Right lobe of liver (tissue), 6 donors: ENCODE data around the gene NCKAP5L. TPM values are rescaled to one million over a fixed set of nuclear protein-coding genes. Genes with fewer than 3 reads are reported as not detected.
A peak's percentile ranks its signal among the peaks of the same experiment; 100 is the strongest.

Experiments
- ATAC-seq, 4 donors: fragments of 200-7000 bp; cut with Tn5 transposase; one replicate each; pipeline ENCODE4 v1.9.1; 2020; ENCODE audit warnings: mild to moderate bottlenecking in 4 of 4, moderate library complexity in 4 of 4
- DNase-seq, 3 donors: peaks; one replicate each; pipeline ENCODE4 v3.0.0-alpha.2; 2020
- H3K27ac ChIP-seq, 3 donors: fragments of 200-600 bp; one replicate each; pipeline ENCODE4 v1.8.0; 2022
- H3K27me3 ChIP-seq, 2 donors: fragments of 200-600 bp; one replicate each; pipeline ENCODE4 v1.8.0; 2022
- H3K36me3 ChIP-seq, 4 donors: fragments of 200-600 bp; sonication (generic) in 1 of 4; one replicate each; pipeline versions ENCODE4 v1.5.1 to v1.8.0; 2017 to 2022; ENCODE audit warnings: control low read depth in 1 of 4
- H3K4me1 ChIP-seq, 4 donors: fragments of 200-600 bp; sonication (generic) in 1 of 4; one replicate each; pipeline versions ENCODE4 v1.5.1 to v1.8.0; 2017 to 2022; ENCODE audit warnings: control low read depth in 1 of 4
- H3K4me3 ChIP-seq, 3 donors: fragments of 200-600 bp; one replicate each; pipeline ENCODE4 v1.8.0; 2022
- H3K9me3 ChIP-seq, 4 donors: fragments of 200-600 bp; sonication (generic) in 1 of 4; one replicate each; pipeline versions ENCODE4 v1.5.1 to v1.8.0; 2017 to 2022; ENCODE audit warnings: control low read depth in 1 of 4
- POLR2A ChIP-seq: fragments of 450-650 bp; IDR thresholded peaks from one replicate; pipeline ENCODE4 v1.6.1; 2017; ENCODE audit warnings: antibody characterized with exemption, mild to moderate bottlenecking
- WGBS: methylation state at CpG from one replicate; pipeline ENCODE4 v1.1.6; 2018; ENCODE audit warnings: low coverage, low lambda C conversion rate; ENCODE audit not compliant: insufficient coverage; ENCODE audit errors: missing lambda C conversion rate; 5-methylcytosine and 5-hydroxymethylcytosine counted together
- intact Hi-C, 2 donors: fragments of 100-400 bp; cut with DNase I; formaldehyde crosslinking; loops; one replicate each; pipeline versions ENCODE4 v1.11.2 to v1.14.1; 2022
- total RNA-seq, 6 experiments: library from RNA; depleted of rRNA in 2 of 6; stranded (reverse); fragments of >200 nt in 2 of 6; fragmentation: NEBNext Ultra II Directional in 3 of 6; extraction: Animal tissue kit (Norgen Biotek cat#: 25700) in 3 of 6; gene quantifications; one replicate each; pipeline versions ENCODE4 v1.1.0 to v1.2.4, GENCODE V29; 2016 to 2023
- TF ChIP-seq, protein P1 (sequence below), 4 donors: fragments of 200-600 bp in 3 of 4; fragments of 450-650 bp in 1 of 4; IDR thresholded peaks; one replicate each; pipeline versions ENCODE4 v1.5.1 to v1.8.0; 2016 to 2022; ENCODE audit warnings: antibody characterized with exemption in 4 of 4, mild to moderate bottlenecking in 2 of 4
- donor health status: DM: no; HTN: yes; CAD: no.
- donor health status: DM: no; HTN: no; CAD: no.
- donor health status: DM: no; HTN: no; CAD: no.
- donor health status: DM: no; HTN: yes; CAD: no.
- donor health status: DM: no; HTN: yes; CAD: no.

NCKAP5L gene
- total RNA-seq, 6 experiments from 2014 or later, result 7.0 to 8.8 (median 7.9) TPM

DNA sequence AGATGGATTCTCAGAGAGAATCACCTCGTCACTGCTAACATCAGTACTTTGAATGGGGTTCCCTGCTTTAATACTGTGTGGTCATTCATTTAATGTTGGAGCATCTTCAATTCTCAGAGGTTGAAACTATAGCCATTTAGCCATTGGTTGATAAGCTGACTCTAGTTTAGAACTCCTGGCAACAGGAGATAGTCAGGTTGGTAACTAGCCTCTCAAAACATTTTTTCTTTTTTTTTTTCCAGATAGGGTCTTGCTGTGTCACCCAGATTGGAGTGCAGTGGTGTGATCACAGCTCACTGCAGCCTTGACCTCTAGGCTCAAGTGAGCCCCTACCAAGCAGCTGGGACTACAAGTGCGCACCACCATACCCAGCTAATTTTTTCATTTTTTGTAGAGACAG lies 3.5 kb upstream of the NCKAP5L start:
- Histone ChIP-seq H3K27ac (no peak overlapping the region), H3K9me3 (no peaks in the 10 kb centered on the region), H3K4me1 (peaks cover 0 to 12% (median 0%) of the 10 kb centered on the region in 4 donors), H3K36me3 (no peaks in the 10 kb centered on the region), H3K27me3 (no peaks in the 10 kb centered on the region), H3K4me3 (no peak overlapping the region)
- WGBS, result 94% methylated on average over 2 of the region's 2 CpGs
- no peak for ATAC-seq
- intact Hi-C loops, result no loop called here
- no peak for DNase-seq
- TF ChIP-seq, protein P1, sequence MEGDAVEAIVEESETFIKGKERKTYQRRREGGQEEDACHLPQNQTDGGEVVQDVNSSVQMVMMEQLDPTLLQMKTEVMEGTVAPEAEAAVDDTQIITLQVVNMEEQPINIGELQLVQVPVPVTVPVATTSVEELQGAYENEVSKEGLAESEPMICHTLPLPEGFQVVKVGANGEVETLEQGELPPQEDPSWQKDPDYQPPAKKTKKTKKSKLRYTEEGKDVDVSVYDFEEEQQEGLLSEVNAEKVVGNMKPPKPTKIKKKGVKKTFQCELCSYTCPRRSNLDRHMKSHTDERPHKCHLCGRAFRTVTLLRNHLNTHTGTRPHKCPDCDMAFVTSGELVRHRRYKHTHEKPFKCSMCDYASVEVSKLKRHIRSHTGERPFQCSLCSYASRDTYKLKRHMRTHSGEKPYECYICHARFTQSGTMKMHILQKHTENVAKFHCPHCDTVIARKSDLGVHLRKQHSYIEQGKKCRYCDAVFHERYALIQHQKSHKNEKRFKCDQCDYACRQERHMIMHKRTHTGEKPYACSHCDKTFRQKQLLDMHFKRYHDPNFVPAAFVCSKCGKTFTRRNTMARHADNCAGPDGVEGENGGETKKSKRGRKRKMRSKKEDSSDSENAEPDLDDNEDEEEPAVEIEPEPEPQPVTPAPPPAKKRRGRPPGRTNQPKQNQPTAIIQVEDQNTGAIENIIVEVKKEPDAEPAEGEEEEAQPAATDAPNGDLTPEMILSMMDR (IDR thresholded peaks at IDR 0.05), result no peak
- TF ChIP-seq POLR2A, result no peak

DNA sequence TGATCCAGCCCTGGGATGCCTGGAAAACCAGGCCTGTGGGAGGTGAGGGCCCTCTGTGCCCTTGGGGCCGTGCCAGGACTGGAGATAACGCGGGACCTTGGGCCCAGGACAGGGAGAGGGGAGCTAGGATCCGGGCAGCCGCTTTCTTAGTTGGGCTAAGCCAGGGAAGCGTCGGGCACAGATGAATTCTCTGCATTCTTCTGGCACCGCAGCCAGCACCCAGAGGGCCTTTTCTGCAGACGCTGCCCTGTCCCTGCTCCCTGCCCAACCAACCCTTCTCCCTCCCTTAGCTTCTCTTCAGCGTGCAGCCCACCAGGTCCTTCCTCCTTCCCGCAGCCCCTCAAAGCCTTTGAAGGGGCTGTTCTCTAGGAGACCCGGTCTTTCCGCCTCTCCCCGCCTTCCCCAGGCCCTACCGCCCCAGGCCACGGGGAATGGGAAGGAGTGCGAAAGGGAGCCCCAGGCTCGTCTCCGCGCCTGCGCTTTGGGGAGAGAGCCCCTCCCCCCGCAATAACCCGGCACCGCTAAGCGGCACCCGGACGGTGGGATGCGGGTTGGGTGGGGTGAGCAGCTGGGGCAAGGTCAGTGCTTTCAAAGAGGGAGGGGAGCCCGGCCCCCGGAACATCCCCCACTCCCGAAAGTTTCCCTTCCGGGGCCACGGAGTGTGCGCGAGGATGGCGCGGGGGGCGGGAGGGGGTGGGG lies 663 bp downstream of the NCKAP5L start:
- 2% methylated on average over 22 of the region's 38 CpGs for WGBS
- peak overlapping the region in 2 of 3 donors; percentile 73 to 83 for H3K27ac ChIP-seq
- peak; percentile 72 to 82 (median 80) for DNase-seq

DNA sequence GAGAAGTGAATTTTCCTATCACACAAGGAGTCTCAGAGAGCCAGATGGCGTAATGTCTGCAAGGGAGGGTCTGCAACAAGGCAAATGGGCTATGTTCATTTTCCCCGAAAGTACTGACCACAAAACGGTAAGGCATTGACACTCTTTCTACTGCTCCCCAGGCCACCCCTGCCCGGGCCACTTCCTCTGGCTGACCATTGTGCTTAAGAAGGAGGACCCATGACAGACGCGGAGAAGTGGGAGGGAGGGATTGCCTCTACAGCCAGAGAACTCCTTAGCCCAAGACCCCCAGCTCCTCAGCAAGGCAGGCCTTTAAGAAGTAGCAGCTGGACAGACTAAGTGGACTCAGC lies 1.2 kb downstream of the NCKAP5L start:
- no peaks in the 10 kb centered on the region for H3K36me3 ChIP-seq
- H3K9me3 ChIP-seq, result no peaks in the 10 kb centered on the region
- peak overlapping the region; percentile 76 to 88 (median 80) for H3K4me3 ChIP-seq
- peak overlapping the region in 2 of 3 donors; percentile 73 to 83 for H3K27ac ChIP-seq
- DNase-seq, result no peak
- TF ChIP-seq, protein P1 (IDR thresholded peaks at IDR 0.05), result no peak
- no peak for TF ChIP-seq POLR2A
- no peaks in the 10 kb centered on the region for H3K27me3 ChIP-seq
- 70% methylated on average over 4 of the region's 6 CpGs for WGBS
- intact Hi-C loops, result loop anchor here in 1 of 2 donors (10.0 kb wide), 1 partner anchor 52 kb away; no protein-coding TSS in a partner anchor
- no peak for ATAC-seq
- peaks cover 0 to 15% (median 0%) of the 10 kb centered on the region in 4 donors for H3K4me1 ChIP-seq

More for the DNA sequence above, 663 bp downstream of the NCKAP5L start:
- Histone ChIP-seq H3K9me3 (no peaks in the 10 kb centered on the region), H3K27me3 (no peaks in the 10 kb centered on the region), H3K4me1 (peaks cover 0 to 15% (median 0%) of the 10 kb centered on the region in 4 donors), H3K36me3 (no peaks in the 10 kb centered on the region), H3K4me3 (peak overlapping the region; percentile 76 to 88 (median 80))
- intact Hi-C loops, result loop anchor here in 1 of 2 donors (10.0 kb wide), 1 partner anchor 53 kb away; no protein-coding TSS in a partner anchor
- TF ChIP-seq, protein P1 (IDR thresholded peaks at IDR 0.05), result no peak
- TF ChIP-seq POLR2A, result no peak
- peak; percentile 64 to 66 (median 66) for ATAC-seq

DNA sequence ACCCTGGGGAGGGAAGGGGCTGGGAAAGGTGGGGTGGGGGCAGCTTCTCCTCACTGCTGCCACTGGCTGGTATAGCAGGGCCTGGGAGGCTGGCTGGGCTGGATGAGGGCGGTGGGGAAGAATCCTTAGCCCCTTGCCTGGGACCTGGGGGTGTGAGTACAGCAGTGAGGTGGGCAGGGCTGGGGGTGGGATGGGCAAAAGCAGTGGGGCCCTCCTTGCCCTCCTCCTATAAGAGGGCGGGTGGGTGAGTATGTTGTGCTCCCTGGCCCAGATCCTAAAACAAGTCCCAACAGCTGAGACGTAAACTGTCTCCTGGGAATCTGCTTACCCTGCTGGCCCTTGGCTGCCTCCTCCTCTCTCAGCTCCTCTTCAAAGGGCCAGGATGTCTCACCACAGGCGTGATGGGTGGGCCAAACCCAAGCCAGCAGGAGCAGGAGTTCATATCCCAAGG lies 2.2 kb downstream of the NCKAP5L start:
- TF ChIP-seq POLR2A, result no peak
- TF ChIP-seq, protein P1 (IDR thresholded peaks at IDR 0.05), result no peak
- no peaks in the 10 kb centered on the region for H3K36me3 ChIP-seq
- H3K27me3 ChIP-seq, result no peaks in the 10 kb centered on the region
- H3K9me3 ChIP-seq, result no peaks in the 10 kb centered on the region
- intact Hi-C loops, result loop anchor here in 1 of 2 donors (10.0 kb wide), 1 partner anchor 51 kb away; no protein-coding TSS in a partner anchor
- no peak overlapping the region for H3K4me3 ChIP-seq
- DNase-seq (peak in 1 of 3 donors; percentile 49), ATAC-seq (no peak)
- WGBS, result no CpG with 5 or more reads among the region's 4 CpGs
- H3K27ac ChIP-seq, result no peak overlapping the region
- H3K4me1 ChIP-seq, result peaks cover 0 to 15% (median 0%) of the 10 kb centered on the region in 4 donors
